Sigmoid colon (tissue), 3 donors: ENCODE results near the gene CCDC7.

ENCODE experiments used
- CTCF ChIP-seq, 4 experiments: fragments of 450-650 bp in 3 of 4; fragments of 200-600 bp in 1 of 4; IDR thresholded peaks; one replicate each; pipeline ENCODE4 v1.5.1; 2016 to 2019; ENCODE audit warnings: antibody characterized with exemption in 4 of 4, mild to moderate bottlenecking in 3 of 4, moderate library complexity in 2 of 4
- POLR2A ChIP-seq, 2 donors: fragments of 450-650 bp; IDR thresholded peaks; one replicate each; pipeline ENCODE4 v1.6.1; 2016; ENCODE audit warnings: antibody characterized with exemption in 2 of 2, mild to moderate bottlenecking in 2 of 2, moderate library complexity in 2 of 2

GRCh38 chr10:32693441-32693979 is 247.6 kb downstream of the CCDC7 start:
- TF ChIP-seq CTCF (IDR thresholded peaks at IDR 0.05) (no peak), POLR2A (IDR thresholded peaks at IDR 0.05) (no peak)
